ENCODE data around the gene PIP4K2C. TPM values are rescaled to one million over a fixed set of nuclear protein-coding genes. Genes with fewer than 3 reads are reported as not detected.

Gene PIP4K2C
- total RNA-seq, 1 donor from 2014 or later, result 46.6 TPM

- TF ChIP-seq CTCF (conservative IDR thresholded peaks at IDR 0.05; ENCODE audit: low read depth, low read length), result no peak
These were observed 10.6 kb upstream of the PIP4K2C start for GRCh38 chr12:57580466-57580795.

GRCh38 chr12:57581802-57582201 lies 9.2 kb upstream of the PIP4K2C start:
- no peak overlapping the region for H3K4me3 ChIP-seq (ENCODE audit: low read depth, low read length)
- no peak for TF ChIP-seq CTCF (conservative IDR thresholded peaks at IDR 0.05; ENCODE audit: low read depth, low read length)
- no peak for DNase-seq (ENCODE audit: low read depth)

More at GRCh38 chr12:57580466-57580795, 10.6 kb upstream of the PIP4K2C start:
- H3K4me3 ChIP-seq (ENCODE audit: low read depth, low read length), result no peak overlapping the region
- DNase-seq (ENCODE audit: low read depth), result no peak

- no peak overlapping the region for H3K4me3 ChIP-seq (ENCODE audit: low read depth, low read length)
- no peak for TF ChIP-seq CTCF (conservative IDR thresholded peaks at IDR 0.05; ENCODE audit: low read depth, low read length)
These were observed 8.6 kb upstream of the PIP4K2C start for GRCh38 chr12:57582440-57582839.

GRCh38 chr12:57583008-57583831 lies 7.8 kb upstream of the PIP4K2C start:
- no peak overlapping the region for H3K4me3 ChIP-seq (ENCODE audit: low read depth, low read length)
- peak; percentile 29 for DNase-seq (ENCODE audit: low read depth)
- TF ChIP-seq CTCF (conservative IDR thresholded peaks at IDR 0.05; ENCODE audit: low read depth, low read length), result peak; percentile 96

More at GRCh38 chr12:57582440-57582839, 8.6 kb upstream of the PIP4K2C start:
- no peak for DNase-seq (ENCODE audit: low read depth)

GRCh38 chr12:57584050-57584449 lies 6.9 kb upstream of the PIP4K2C start:
- H3K4me3 ChIP-seq (ENCODE audit: low read depth, low read length), result no peak overlapping the region
- no peak for TF ChIP-seq CTCF (conservative IDR thresholded peaks at IDR 0.05; ENCODE audit: low read depth, low read length)
- no peak for DNase-seq (ENCODE audit: low read depth)

- no peak overlapping the region for H3K4me3 ChIP-seq (ENCODE audit: low read depth, low read length)
- DNase-seq (ENCODE audit: low read depth), result no peak
- no peak for TF ChIP-seq CTCF (conservative IDR thresholded peaks at IDR 0.05; ENCODE audit: low read depth, low read length)
These were observed 6.3 kb upstream of the PIP4K2C start for GRCh38 chr12:57584690-57585089.

- TF ChIP-seq CTCF (conservative IDR thresholded peaks at IDR 0.05; ENCODE audit: low read depth, low read length), result no peak
- no peak overlapping the region for H3K4me3 ChIP-seq (ENCODE audit: low read depth, low read length)
- DNase-seq (ENCODE audit: low read depth), result no peak
These were observed 5.8 kb upstream of the PIP4K2C start for GRCh38 chr12:57585156-57585555.

Measured in epithelial cell of proximal tubule (primary cell).